Activated CD4-positive, alpha-beta T cell treated with anti-CD3 and anti-CD28 coated beads, Interleukin-2, amount 50 U/mL, for 1 hour (primary cell): Measurements from ENCODE around the gene ZNF816.
"Not testable (repeated sequence)": the region's sequence is repeated elsewhere in the genome, so short reads cannot be mapped to it uniquely, and the experiment has no call there.

Source experiments
- DNase-seq: peaks from one replicate; pipeline ENCODE4 v3.0.0-alpha.2; 2020

ZNF816 gene

DNA sequence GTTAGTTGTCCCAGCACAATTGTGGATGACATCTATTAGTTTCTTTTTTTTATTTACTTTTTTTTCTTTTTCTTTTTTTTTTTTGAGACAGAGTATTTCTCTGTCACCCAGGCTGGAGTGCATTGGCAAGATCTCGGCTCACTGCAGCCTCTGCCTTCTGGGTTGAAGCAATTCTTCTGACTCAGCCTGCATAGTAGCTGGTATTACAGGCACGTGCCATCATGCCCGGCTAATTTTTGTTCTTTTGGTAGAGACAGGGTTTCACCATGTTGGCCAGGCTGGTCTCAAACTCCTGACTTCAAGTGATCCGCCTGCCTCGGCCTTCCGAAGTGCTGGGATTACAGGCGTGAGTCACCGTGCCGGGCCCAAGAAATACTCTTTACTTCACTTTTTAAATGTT, 38.0 kb downstream of the ZNF816 start:
- DNase-seq = not testable (repeated sequence)

DNA sequence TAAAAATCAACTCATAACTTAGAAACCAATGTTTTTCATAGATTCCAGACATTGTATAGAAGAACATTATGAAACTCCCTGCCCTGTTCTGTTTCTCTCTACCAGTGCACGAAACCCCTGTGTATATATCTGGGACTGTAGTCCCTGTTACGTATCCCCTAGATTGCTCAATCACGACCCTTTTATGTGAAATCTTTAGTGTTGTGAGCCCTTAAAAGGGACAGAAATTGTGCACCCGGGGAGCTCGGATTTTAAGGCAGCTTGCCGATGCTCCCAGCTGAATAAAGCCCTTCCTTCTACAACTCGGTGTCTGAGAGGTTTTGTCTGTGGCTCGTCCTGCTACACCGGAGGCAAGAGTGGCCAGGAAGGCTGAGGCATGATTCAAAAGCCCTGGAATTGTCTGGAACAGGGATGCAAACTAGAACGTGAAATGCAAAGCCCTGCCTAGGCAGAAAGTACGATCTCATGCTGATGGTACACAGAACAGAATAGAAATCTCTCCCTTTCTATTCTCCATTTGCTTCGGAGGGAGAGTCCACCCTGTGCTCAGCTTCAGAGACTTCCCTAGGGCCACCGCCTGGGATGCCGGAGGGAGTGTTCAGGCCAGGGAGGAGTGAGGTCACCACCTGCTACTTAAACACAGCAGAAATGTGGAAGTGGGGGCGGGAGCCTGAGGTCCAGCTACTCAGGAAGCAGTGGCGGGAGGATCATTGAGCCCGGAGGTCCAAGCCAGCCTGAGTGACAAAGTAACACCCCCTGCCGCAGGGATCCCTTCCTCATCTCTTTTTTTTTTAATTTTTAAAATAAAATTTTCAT, 38.7 kb downstream of the ZNF816 start:
- DNase-seq = no peak

DNA sequence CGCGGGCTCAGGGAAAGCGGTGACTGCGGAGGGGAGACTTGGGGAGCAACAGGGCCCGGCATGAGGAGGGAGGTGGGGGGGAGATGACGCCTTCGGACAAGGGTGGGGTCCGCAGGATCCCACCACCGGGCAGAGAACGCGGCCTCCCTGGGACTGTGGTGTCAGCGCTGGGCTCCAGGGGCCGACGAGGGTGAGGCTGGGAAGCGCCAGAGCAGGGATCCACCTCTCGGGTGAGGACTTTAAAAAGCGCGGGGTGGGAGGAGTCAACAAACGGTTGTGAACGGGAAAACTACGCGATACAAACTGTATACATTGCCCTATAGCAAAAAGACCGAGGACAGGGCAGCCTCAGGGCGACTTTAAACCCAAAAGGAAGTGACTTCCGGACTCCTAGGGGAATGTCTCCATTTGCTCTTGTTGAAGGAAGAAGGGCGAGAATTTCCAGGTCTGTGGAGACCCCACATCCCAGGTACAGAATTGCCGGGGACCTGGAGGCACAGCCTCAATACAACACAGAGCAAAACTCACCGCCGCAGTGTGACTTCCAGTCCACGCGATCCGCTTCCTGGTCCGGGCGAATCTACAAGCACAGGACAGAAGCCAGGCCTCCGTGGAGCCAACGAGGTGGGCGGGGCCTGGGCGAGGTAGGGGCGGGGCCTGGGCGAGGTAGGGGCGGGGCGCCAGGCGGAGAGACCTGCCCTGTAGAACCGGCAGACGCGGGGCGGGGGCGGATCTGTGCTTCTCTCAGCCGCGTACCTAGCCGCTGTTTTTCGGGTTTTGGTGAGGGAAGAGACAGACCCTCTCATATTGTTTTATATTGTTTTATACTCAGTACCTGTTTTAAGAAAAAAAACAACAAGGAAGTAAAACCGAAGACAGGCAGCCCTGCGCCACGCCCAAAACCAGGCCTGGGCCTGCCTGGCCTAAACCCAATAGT, 39.6 kb downstream of the ZNF816 start, which contains the start of gene ZNF888:
Gene ZNF888, minus strand, starts transcription at position 588 of the 937 bp plus-strand sequence. CDS start 5,555 bp downstream, outside the sequence.
- peak; percentile 76 for DNase-seq

DNA sequence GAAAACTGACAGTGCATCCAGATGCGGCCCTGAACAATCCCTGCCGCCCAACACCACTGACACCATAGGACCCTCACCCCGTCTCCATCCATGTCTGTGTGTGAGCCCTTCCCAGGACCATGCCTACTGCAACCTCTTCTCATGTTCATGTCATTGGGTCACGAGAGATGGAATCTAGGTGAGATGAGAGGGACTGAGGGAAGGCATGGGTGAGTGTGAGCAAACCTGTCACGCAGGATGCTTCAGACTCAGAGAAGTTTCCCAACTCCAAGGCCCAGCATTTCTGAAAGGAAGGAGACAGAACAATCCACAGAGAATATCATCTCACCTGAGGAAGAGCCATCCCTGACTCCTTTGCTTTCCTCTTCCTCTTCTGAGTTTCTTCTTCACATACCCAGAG, 45.1 kb downstream of the ZNF816 start:
- no peak for DNase-seq

DNA sequence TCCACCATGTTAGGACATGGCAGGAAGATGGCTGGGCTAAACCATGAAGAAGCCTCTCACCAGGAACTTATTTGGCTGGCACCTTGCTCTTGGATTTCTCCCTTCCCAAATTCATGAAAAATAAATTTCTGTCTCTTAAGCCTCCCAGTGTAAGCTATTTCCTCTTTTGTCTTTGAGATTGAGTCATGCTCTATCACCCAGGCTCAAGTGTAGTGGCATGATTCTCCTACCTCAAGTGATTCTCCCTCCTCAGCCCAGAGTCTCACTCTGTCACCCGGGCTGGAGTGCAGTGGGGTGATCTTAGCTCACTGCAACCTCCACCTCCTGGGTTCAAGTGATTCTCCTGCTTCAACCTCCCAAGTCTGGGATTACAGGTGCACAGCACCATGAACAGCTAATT, 52.0 kb downstream of the ZNF816 start:
- DNase-seq = no peak

DNA sequence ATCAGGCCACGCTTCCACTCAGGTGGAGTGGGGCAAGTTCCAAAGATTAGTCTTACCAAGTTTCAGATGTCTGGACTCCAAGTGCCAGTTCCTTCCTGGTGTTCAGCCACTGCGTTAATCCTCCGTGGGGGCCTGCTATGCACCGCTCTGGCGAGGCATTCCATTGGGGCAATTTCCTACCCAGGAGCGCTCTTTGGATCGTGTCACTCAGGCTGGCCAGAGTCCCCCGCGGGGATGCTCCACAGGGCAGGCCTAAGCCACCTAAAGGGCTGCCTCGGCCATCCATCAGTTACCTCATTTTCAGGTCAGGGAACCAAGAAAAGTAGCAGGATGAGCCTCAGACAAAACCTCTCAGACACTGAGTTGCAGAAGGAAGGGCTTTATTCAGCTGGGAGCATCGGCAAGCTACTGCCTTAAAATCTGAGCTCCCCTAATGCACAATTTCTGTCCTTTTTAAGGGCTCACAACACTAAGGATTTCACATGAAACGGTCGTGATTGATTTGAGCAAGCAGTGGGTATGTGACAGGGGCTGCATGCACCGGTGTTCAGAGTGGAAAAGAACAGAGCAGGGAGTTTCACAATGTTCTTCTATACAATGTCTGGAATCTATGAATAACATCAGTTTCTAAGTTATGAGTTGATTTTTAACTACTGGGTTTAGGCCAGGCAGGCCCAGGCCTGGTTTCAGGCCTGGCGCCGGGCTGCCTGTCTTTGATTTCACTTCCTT, 58.5 kb downstream of the ZNF816 start:
- DNase-seq = not testable (repeated sequence)

DNA sequence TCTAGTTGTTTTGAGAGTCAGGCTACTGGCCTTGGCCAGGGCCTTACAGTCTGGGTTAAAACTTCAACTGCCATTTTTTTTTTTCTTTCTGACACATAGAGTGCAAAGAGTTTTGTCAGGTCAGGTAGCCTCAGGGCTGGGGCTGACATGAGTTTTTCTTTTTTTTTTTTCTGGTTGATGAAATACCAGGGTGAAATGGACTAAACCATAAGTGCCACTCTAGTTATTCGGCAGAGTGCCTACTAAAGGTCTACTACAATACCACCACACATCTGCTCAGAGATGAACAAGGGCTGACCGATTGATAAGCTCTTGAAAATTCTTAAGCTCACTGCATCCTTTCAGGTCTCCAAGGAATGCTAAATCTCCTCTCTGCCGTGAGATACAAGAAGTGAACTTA, 60.8 kb downstream of the ZNF816 start:
- no peak for DNase-seq
